OCI-LY3 (cell line): Measurements from ENCODE around the gene SLC29A3.

Experiments
- CTCF ChIP-seq: fragments of 200-600, 300-600 bp; sonication (generic); IDR thresholded peaks from 2 replicates; pipeline ENCODE4 v1.5.1; 2014; ENCODE audit warnings: antibody characterized with exemption, low read length, low read depth
- EZH2phosphoT487 ChIP-seq: fragments of 200-600 bp; shearing (Covaris generic); IDR thresholded peaks from 2 replicates; pipeline ENCODE4 v1.6.1; 2018; ENCODE audit warnings: antibody characterized with exemption, mixed run types, low read depth

DNA sequence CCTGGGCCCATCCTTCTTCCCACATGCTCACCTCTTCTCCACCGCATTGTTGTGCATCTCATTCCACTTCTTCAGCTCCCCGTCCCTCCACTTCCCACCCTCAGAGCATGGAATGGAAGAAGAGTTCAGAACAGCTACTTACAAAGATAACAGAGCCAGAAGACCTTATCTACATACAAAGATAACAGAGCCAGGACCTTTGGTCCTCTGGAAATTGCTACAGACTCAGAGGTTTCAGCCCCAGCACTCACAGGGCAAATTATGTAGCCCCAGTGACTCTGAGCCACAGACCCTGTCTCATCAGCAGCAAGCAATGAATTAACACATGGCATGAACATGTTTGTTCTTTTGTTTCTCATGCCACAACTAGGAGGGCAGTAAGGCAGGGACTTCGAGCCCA lies 28.7 kb upstream of the SLC29A3 start:
- TF ChIP-seq CTCF: no peak
- TF ChIP-seq EZH2phosphoT487: no peak
